ENCODE measurements around the gene VWA5B2.
A peak's percentile ranks its signal among the peaks of the same experiment; 100 is the strongest.
"Not testable (repeated sequence)": the region's sequence is repeated elsewhere in the genome, so short reads cannot be mapped to it uniquely, and the experiment has no call there.

Gene VWA5B2

GRCh38 chr3:184242297-184242685 lies 12.9 kb downstream of the VWA5B2 start:
- DNase-seq, result no peak

- peak; percentile 93 to 96 (median 96) for DNase-seq
Observed at GRCh38 chr3:184248454-184249411, 19.3 kb downstream of the VWA5B2 start, which contains the start of gene ALG3. ALG3 (minus strand) TSS chr3:184248962; CDS start chr3:184248940, 22 bp downstream.

- peak; percentile 98 to 99 (median 98) for DNase-seq
Observed at GRCh38 chr3:184249412-184250166, 20.2 kb downstream of the VWA5B2 start, which contains the start of gene EEF1AKMT4. EEF1AKMT4 (plus strand) TSS chr3:184249672; CDS start chr3:184249695, 23 bp downstream.

- peak; percentile 95 to 97 (median 96) for DNase-seq
Observed at GRCh38 chr3:184250167-184250828, 20.9 kb downstream of the VWA5B2 start.

- DNase-seq, result no peak
Observed at GRCh38 chr3:184255291-184256039, 26.1 kb downstream of the VWA5B2 start.

GRCh38 chr3:184257083-184257915 lies 27.9 kb downstream of the VWA5B2 start:
- DNase-seq, result no peak

GRCh38 chr3:184258926-184259325 lies 29.5 kb downstream of the VWA5B2 start:
- DNase-seq, result no peak

GRCh38 chr3:184259396-184259877 lies 30.1 kb downstream of the VWA5B2 start:
- DNase-seq, result no peak

GRCh38 chr3:184259878-184260723 lies 30.7 kb downstream of the VWA5B2 start:
- peak; percentile 27 to 74 (median 56) for DNase-seq

GRCh38 chr3:184260724-184261269 lies 31.4 kb downstream of the VWA5B2 start:
- DNase-seq, result no peak

- peak; percentile 55 to 76 (median 64) for DNase-seq
Observed at GRCh38 chr3:184261270-184261853, 32.0 kb downstream of the VWA5B2 start, which contains the start of gene CAMK2N2. CAMK2N2 (minus strand) TSS chr3:184261553; CDS start chr3:184261285, 268 bp downstream.

GRCh38 chr3:184261854-184262763 lies 32.7 kb downstream of the VWA5B2 start:
- DNase-seq, result peak in 3 of 4 experiments; percentile 21 to 79 (median 72)

GRCh38 chr3:184262764-184263179 lies 33.4 kb downstream of the VWA5B2 start:
- DNase-seq, result peak in 2 of 4 experiments; percentile 38 to 61

GRCh38 chr3:184267249-184267648 lies 37.9 kb downstream of the VWA5B2 start:
- not testable (repeated sequence) for DNase-seq

- DNase-seq, result no peak
Observed at GRCh38 chr3:184272269-184272668, 42.9 kb downstream of the VWA5B2 start.

GRCh38 chr3:184275381-184275701 lies 46.0 kb downstream of the VWA5B2 start:
- DNase-seq, result no peak

- DNase-seq, result no peak
Observed at GRCh38 chr3:184275961-184276910, 46.9 kb downstream of the VWA5B2 start, which contains the start of gene ECE2. ECE2 (plus strand) TSS chr3:184276022; CDS start chr3:184276154, 132 bp downstream.

All from suppressor macrophage (primary cell).